ENCODE measurements around the gene L3MBTL1.

The L3MBTL1 gene

DNA sequence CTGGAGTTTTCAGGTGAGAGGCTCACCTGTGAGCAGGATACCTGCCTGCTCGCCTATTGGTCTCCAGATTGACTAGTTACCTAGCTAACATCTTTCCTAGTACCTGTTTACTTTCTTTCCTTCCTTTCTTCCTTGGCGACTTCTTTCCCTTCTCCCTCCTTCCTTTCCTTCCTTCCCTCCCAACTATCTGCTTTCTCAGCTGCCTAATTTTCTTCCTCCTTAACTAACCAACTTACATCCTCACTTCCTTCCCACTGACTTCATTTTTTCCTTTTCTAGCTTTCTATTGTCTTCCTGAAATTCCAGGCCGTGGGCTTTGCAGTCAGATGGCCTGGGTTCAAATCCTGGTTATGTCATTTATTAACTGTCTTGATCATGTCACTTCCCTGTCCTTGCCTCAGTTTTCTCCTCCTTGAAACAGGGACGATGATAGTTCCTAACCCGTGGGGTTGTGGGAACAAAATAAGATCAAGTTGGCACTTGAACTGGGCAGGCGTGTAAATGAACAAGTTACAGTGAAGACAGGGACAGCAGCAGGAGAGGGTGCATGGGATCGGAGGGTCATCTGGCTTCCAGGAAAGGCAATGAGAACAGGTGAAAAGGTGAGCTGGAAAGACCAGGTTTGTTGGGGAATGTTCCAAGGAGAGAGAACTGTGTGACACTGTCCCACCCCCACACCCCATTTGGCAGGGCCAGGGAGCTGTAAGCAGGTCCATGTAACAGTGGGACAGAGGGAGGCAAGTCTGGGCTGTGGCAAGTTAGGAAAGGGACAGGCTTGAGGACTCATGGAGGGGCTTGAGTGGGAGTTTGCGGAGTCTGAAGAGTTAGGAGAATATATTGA, 51.9 kb downstream of the L3MBTL1 start:
- no peak for DNase-seq (ENCODE audit: extremely low spot score)
- ChIA-PET CTCF (interaction anchor here (0.8 to 4.6 kb wide), 3 partner anchors 10 to 40 kb away, joined by 3 to 30 read pairs (median 4); no protein-coding TSS in a partner anchor), POLR2A (no interaction called here)
- TF ChIP-seq, protein P1, sequence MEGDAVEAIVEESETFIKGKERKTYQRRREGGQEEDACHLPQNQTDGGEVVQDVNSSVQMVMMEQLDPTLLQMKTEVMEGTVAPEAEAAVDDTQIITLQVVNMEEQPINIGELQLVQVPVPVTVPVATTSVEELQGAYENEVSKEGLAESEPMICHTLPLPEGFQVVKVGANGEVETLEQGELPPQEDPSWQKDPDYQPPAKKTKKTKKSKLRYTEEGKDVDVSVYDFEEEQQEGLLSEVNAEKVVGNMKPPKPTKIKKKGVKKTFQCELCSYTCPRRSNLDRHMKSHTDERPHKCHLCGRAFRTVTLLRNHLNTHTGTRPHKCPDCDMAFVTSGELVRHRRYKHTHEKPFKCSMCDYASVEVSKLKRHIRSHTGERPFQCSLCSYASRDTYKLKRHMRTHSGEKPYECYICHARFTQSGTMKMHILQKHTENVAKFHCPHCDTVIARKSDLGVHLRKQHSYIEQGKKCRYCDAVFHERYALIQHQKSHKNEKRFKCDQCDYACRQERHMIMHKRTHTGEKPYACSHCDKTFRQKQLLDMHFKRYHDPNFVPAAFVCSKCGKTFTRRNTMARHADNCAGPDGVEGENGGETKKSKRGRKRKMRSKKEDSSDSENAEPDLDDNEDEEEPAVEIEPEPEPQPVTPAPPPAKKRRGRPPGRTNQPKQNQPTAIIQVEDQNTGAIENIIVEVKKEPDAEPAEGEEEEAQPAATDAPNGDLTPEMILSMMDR (IDR thresholded peaks at IDR 0.05; ENCODE audit: control extremely low read depth, extremely low read depth, low read depth, missing control alignments), result no peak

DNA sequence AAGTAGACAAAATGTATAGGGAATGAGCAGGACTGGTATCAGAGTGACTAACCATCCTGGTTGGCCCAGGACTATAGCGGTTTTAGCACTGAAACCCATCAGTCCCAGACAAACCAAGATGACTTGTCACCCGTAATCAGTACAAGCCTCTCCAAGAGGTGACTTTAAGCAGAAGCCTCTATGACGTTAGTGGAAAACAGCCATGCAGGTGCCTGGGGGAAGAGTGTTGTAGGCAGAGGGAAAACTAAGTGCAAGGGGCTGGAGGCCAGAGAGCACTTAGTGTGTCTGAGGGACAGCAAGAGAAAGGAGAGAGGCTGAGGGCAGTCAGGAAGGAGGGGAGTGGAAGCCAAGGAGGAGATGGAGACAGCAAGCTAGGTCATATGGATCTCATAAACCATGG, 53.5 kb downstream of the L3MBTL1 start:
- ChIA-PET POLR2A (no interaction called here), CTCF (no interaction called here)
- TF ChIP-seq, protein P1 (IDR thresholded peaks at IDR 0.05; ENCODE audit: control extremely low read depth, extremely low read depth, low read depth, missing control alignments), result no peak
- DNase-seq (ENCODE audit: extremely low spot score), result no peak

DNA sequence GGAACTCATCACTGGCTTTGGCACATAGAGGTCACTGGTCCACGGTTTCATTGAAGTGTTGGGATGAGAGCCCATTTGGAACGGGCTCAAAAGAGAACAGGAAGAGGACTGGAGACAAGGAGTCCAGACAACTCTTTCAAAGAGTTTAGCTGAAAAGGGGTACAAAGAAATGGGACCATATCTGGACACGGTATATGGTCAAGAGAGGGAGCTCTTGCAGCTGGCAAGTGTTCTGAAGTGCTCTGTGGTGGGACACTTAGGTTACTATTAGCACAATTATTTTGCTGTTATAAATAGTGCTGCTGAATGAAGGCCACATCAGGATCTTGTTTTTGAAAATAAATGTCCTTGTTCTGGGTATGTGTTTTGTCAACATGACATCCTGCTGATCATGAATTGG, 55.9 kb downstream of the L3MBTL1 start:
- no peak for DNase-seq (ENCODE audit: extremely low spot score)
- ChIA-PET POLR2A (no interaction called here), CTCF (interaction anchor here (1.4 kb wide), 1 partner anchor 20 kb away, joined by 3 read pairs; no protein-coding TSS in a partner anchor)
- TF ChIP-seq, protein P1 (IDR thresholded peaks at IDR 0.05; ENCODE audit: control extremely low read depth, extremely low read depth, low read depth, missing control alignments), result no peak

DNA sequence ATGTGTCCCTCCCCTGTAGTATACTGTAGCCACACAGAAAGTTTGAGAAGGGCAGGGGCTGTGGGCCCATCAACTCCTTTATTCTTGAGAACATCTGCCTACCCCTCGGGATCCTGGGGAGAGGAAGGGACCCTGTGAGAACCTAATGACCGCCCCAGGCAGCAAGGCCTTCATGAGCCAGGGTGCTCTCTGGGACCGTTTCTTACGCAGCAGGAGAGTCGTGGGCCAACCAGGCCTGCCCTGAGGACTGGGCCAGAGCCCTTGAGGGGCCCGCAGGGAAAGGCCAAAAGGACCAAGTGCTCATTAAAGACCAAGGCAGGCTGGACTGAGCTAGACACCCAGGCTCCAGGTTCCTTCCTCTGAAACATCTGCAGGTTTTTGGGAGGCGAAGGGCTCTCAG, 56.5 kb downstream of the L3MBTL1 start:
- ChIA-PET CTCF (interaction anchor here (1.4 kb wide), 1 partner anchor 19 kb away, joined by 3 read pairs; no protein-coding TSS in a partner anchor), POLR2A (interaction anchor here (0.6 kb wide), 1 partner anchor 104 kb away, joined by 3 read pairs; no protein-coding TSS in a partner anchor)
- no peak for DNase-seq (ENCODE audit: extremely low spot score)
- TF ChIP-seq, protein P1 (IDR thresholded peaks at IDR 0.05; ENCODE audit: control extremely low read depth, extremely low read depth, low read depth, missing control alignments), result no peak

DNA sequence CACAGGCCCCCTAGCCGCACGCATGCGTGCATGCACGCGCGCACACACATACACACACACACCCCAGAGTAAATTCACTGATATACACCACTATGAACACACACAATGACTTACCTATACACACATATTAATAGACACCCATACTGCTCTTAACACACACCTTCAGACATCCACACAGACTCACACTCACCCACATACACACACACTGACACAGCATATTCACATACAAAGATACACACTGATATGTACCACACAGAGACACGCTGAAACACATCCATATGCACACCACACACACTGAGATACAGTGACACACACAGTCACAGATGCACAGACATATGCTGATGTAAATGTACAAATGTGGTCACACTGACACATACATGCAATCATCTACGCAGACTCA, 57.0 kb downstream of the L3MBTL1 start:
- DNase-seq (ENCODE audit: extremely low spot score), result no peak
- TF ChIP-seq, protein P1 (IDR thresholded peaks at IDR 0.05; ENCODE audit: control extremely low read depth, extremely low read depth, low read depth, missing control alignments), result no peak
- ChIA-PET CTCF (interaction anchor here (1.4 kb wide), 1 partner anchor 19 kb away, joined by 3 read pairs; no protein-coding TSS in a partner anchor), POLR2A (interaction anchor here (0.6 kb wide), 1 partner anchor 103 kb away, joined by 3 read pairs; no protein-coding TSS in a partner anchor)

DNA sequence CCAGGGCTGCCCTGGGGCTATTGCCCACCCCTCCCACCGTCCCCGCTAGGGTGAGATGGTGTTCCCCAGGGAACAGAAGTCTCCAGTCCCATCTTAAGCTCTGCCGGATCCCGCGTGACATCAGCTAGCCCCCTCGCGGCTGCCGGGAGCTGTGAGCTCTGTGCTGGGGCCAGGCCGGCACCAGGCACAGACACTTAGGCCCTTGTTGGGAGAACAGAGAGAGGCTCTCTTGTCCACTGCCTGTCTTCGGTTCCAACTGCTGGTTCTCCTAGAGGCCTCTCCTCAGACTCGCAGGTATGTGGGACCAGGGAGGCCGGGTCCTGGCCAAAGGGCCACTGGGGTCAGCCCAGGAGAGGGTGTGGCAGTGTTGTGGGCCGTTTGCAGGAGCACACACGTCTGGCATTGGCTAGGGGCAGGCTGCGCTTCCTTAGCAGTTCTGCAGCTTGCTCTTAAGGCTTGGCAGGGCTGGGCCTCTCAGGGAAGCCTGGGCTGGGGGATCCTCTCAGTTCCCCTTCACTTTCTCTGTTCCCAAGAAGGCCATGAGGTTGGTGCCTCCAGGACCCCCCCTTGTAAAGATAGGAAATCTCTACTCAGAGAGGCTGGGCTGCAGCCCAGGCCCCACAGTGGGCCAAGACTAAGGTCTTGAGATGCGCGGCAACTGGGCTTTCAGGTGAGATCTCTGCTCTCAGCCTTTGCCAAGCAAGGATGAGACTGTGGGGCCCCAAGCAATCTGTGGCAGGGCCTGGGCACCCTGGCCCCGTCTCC, 57.7 kb downstream of the L3MBTL1 start:
- ChIA-PET CTCF (interaction anchor here (1.4 kb wide), 1 partner anchor 28 kb away, joined by 6 read pairs; no protein-coding TSS in a partner anchor), POLR2A (no interaction called here)
- TF ChIP-seq, protein P1 (IDR thresholded peaks at IDR 0.05; ENCODE audit: control extremely low read depth, extremely low read depth, low read depth, missing control alignments), result no peak
- DNase-seq (ENCODE audit: extremely low spot score), result no peak
